GM12878 (cell line): ENCODE results near the gene TMEM212. TPM values are rescaled to one million over a fixed set of nuclear protein-coding genes. Genes with fewer than 3 reads are reported as not detected.

Experiments used
- ATAC-seq: fragments of 200-7000 bp; cut with Tn5 transposase; 3 replicates; pipeline ENCODE4 v1.9.1; 2020; ENCODE audit warnings: mild to moderate bottlenecking, moderate library complexity
- BruUV-seq: library from RNA; stranded (reverse); fragments of 400-500 nt; replicated peaks from 2 replicates; lab custom pipeline; 2021; lab: Mats Ljungman, UMichigan
- CTCF ChIA-PET: fragments of 300-600 bp; sonication (Branson Sonifier 250); formaldehyde crosslinking; extraction: SDS; loops from one replicate; lab custom pipeline; 2021; ENCODE audit warnings: inconsistent platforms; lab: Yijun Ruan, JAX
- POLR2A ChIA-PET: fragments of 350-600 bp; formaldehyde crosslinking; extraction: SDS; loops from one replicate; lab custom pipeline; 2021; ENCODE audit warnings: inconsistent platforms; lab: Charles Lee
- RAD21 ChIA-PET: fragments of 300-600 bp; sonication (Branson Sonifier 250); formaldehyde crosslinking; loops from one replicate; lab custom pipeline; 2023; ENCODE audit warnings: antibody characterized with exemption; ENCODE audit not compliant: unreplicated experiment; lab: Charles Lee
- SMC1A ChIA-PET: fragments of 300-600 bp; sonication (Branson Sonifier 250); formaldehyde crosslinking; loops from one replicate; lab custom pipeline; 2023; ENCODE audit not compliant: unreplicated experiment, uncharacterized antibody; lab: Charles Lee
- DNase-seq: peaks from one replicate; pipeline ENCODE4 v3.0.0-alpha.2; 2011; ENCODE audit warnings: low read depth, low spot score
- FAIRE-seq: peaks from 3 replicates; lab custom pipeline; 2011; peaks lifted over from hg19 to GRCh38; lab: Jason Lieb, UNC
- H2AFZ ChIP-seq: 2 replicates; pipeline ENCODE4 v1.6.0; 2011; ENCODE audit warnings: low read depth, low read length, control low read depth; ENCODE audit not compliant: control insufficient read depth
- H3K27ac ChIP-seq: 2 replicates; pipeline ENCODE4 v1.5.1; 2011; ENCODE audit warnings: control low read depth; ENCODE audit not compliant: control insufficient read depth, insufficient read depth
- H3K27me3 ChIP-seq, 2 experiments: replicated peaks in 1 of 2; 2 replicates each; pipeline versions ENCODE4 v1.6.0 to v1.6.1; 2011; ENCODE audit warnings: low read length in 1 of 2; ENCODE audit not compliant: control insufficient read depth in 2 of 2, insufficient read depth in 2 of 2
- H3K36me3 ChIP-seq, 2 experiments: 2 replicates each; pipeline ENCODE4 v1.5.1; 2011; ENCODE audit warnings: low read length in 1 of 2; ENCODE audit not compliant: control insufficient read depth in 2 of 2, insufficient read depth in 2 of 2
- H3K4me1 ChIP-seq: 2 replicates; pipeline ENCODE4 v1.6.1; 2011; ENCODE audit warnings: mild to moderate bottlenecking, low read length, moderate library complexity, mixed read lengths; ENCODE audit not compliant: control insufficient read depth, insufficient read depth
- H3K4me2 ChIP-seq: 2 replicates; pipeline ENCODE4 v1.6.0; 2011; ENCODE audit warnings: control low read depth; ENCODE audit not compliant: control insufficient read depth, insufficient read depth
- H3K4me3 ChIP-seq: fragments of 200-600 bp; sonication (generic); 2 replicates; pipeline ENCODE4 v1.5.1; 2016
- H3K79me2 ChIP-seq: 2 replicates; pipeline ENCODE4 v1.6.0; 2011; ENCODE audit warnings: low read length; ENCODE audit not compliant: control insufficient read depth, insufficient read depth
- H3K9ac ChIP-seq: 2 replicates; pipeline ENCODE4 v1.8.0; 2011; ENCODE audit warnings: low read length, control low read depth, mixed read lengths; ENCODE audit not compliant: control insufficient read depth, insufficient read depth
- H3K9me3 ChIP-seq: replicated peaks from 3 replicates; pipeline ENCODE4 v1.5.1; 2011; ENCODE audit warnings: mild to moderate bottlenecking, low read length; ENCODE audit not compliant: control insufficient read depth, insufficient read depth
- H4K20me1 ChIP-seq: 2 replicates; pipeline ENCODE4 v1.6.0; 2011; ENCODE audit not compliant: control insufficient read depth, insufficient read depth
- IKZF1 ChIP-seq: fragments of 450-650 bp; conservative IDR thresholded peaks from 2 replicates; pipeline ENCODE4 v1.6.1; 2017; ENCODE audit warnings: antibody characterized with exemption, mild to moderate bottlenecking
- SMARCA5 ChIP-seq: fragments of 450-650 bp; IDR thresholded peaks from 2 replicates; pipeline ENCODE4 v1.6.1; 2017; ENCODE audit warnings: mild to moderate bottlenecking
- ZBED1 ChIP-seq: IDR thresholded peaks from 2 replicates; pipeline ENCODE4 v1.6.1; 2016; ENCODE audit warnings: borderline replicate concordance
- ZZZ3 ChIP-seq: IDR thresholded peaks from 2 replicates; pipeline ENCODE4 v1.6.1; 2011; ENCODE audit warnings: low read depth; ENCODE audit not compliant: control insufficient read depth, insufficient read length
- WGBS: methylation state at CpG from one replicate; pipeline ENCODE4 v1.1.6; 2016; ENCODE audit warnings: low lambda C conversion rate; ENCODE audit not compliant: insufficient replicate concordance, insufficient coverage; ENCODE audit errors: missing lambda C conversion rate; 5-methylcytosine and 5-hydroxymethylcytosine counted together
- in situ Hi-C: fragments of 300-500 bp; cut with MboI; formaldehyde crosslinking; loops from 9 replicates; pipeline ENCODE4 v1.14.3; 2018; ENCODE audit warnings: mixed read lengths
- intact Hi-C: fragments of 100-400 bp; cut with micrococcal nuclease; formaldehyde crosslinking; loops from one replicate; pipeline ENCODE4 v1.14.2; 2022; ENCODE audit not compliant: unreplicated experiment
- polyA plus RNA-seq, 11 experiments: library from polyadenylated mRNA; depleted of rRNA in 4 of 11; unstranded in 6 of 11; stranded (reverse) in 5 of 11; fragments of >200 nt; fragmentation: Nextera tagmentation in 4 of 11; fragmentation: Illumina TruSeq in 1 of 11; extraction: Ambion mirVana in 4 of 11; extraction: Trizol in 1 of 11; gene quantifications; 1 replicate in 1 of 11; 2 replicates in 10 of 11; pipeline versions ENCODE4 v1.2.1 to v1.2.3, GENCODE V29; 2011 to 2016; ENCODE audit warnings: inconsistent platforms in 2 of 11, missing spikeins in 2 of 11, low read depth in 1 of 11
- total RNA-seq, 4 experiments: library from RNA; depleted of rRNA in 3 of 4; stranded (reverse); fragments of >200 nt in 3 of 4; fragmentation: Illumina TruSeq in 1 of 4; extraction: Trizol in 1 of 4; gene quantifications; 2 replicates each; pipeline versions ENCODE4 v1.2.1 to v1.2.3, GENCODE V29; 2013 to 2021
- TF ChIP-seq, protein P1 (sequence below): fragments of 450-650 bp; IDR thresholded peaks from 2 replicates; pipeline ENCODE4 v1.6.1; 2018; ENCODE audit warnings: borderline replicate concordance, mild to moderate bottlenecking; ENCODE audit not compliant: partially characterized antibody

The TMEM212 gene
- total and polyA plus RNA-seq, 10 of the 15 experiments (the other 5 are each of a cell fraction or from before 2014, with no cell fraction given): not detected

GRCh38 chr3:171807806-171808205, 35.3 kb upstream of the TMEM212 start:
- no peak for DNase-seq
- ATAC-seq: no peak
- CTCF ChIA-PET: interaction anchor here (6.9 kb wide), 1 partner anchor 21 kb away, joined by 76 read pairs; no protein-coding TSS in a partner anchor
- Histone ChIP-seq H3K27me3 (no peaks in the 10 kb centered on the region), H3K9ac (no peak overlapping the region), H3K4me2 (no peak overlapping the region), H3K4me1 (no peaks in the 10 kb centered on the region), H2AFZ (no peak overlapping the region), H3K4me3 (no peak overlapping the region), H3K27ac (no peak overlapping the region)
- FAIRE-seq: no peak
- in situ Hi-C loops: no loop called here
- BruUV-seq: no TSS peak
- 74% methylated on average over 6 of the region's 6 CpGs for WGBS
- SMC1A ChIA-PET: interaction anchor here (1.8 to 7.3 kb wide), 5 partner anchors 10 to 36 kb away, joined by 12 to 151 read pairs (median 21); no protein-coding TSS in a partner anchor
- RAD21 ChIA-PET: interaction anchor here (1.1 to 8.5 kb wide), 5 partner anchors 12 to 408 kb away, joined by 3 to 117 read pairs (median 26); no protein-coding TSS in a partner anchor
- intact Hi-C loops: loop anchor here (5.0 to 10.0 kb wide), 3 partner anchors 343 to 1451 kb away; partner anchors contain the start of genes SKIL and TNIK
- POLR2A ChIA-PET: interaction anchor here (0.7 to 7.2 kb wide), 5 partner anchors 12 to 367 kb away, joined by 3 to 53 read pairs (median 20); no protein-coding TSS in a partner anchor
- no peak for TF ChIP-seq ZZZ3
- 0 out of 2 replicates have a peak, but pooled peaks have one; percentile 13 for TF ChIP-seq IKZF1
- TF ChIP-seq SMARCA5: no peak
- TF ChIP-seq, protein P1, sequence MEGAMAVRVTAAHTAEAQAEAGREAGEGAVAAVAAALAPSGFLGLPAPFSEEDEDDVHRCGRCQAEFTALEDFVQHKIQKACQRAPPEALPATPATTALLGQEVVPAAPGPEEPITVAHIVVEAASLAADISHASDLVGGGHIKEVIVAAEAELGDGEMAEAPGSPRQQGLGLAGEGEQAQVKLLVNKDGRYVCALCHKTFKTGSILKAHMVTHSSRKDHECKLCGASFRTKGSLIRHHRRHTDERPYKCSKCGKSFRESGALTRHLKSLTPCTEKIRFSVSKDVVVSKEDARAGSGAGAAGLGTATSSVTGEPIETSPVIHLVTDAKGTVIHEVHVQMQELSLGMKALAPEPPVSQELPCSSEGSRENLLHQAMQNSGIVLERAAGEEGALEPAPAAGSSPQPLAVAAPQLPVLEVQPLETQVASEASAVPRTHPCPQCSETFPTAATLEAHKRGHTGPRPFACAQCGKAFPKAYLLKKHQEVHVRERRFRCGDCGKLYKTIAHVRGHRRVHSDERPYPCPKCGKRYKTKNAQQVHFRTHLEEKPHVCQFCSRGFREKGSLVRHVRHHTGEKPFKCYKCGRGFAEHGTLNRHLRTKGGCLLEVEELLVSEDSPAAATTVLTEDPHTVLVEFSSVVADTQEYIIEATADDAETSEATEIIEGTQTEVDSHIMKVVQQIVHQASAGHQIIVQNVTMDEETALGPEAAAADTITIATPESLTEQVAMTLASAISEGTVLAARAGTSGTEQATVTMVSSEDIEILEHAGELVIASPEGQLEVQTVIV: no peak
- TF ChIP-seq ZBED1: no peak
- TF ChIP-seq, all 136 proteins: peak for 1
- Histone ChIP-seq H4K20me1 (no peaks in the 10 kb centered on the region), H3K79me2 (peaks cover 9% of the 10 kb centered on the region), H3K36me3 (no peaks in the 10 kb centered on the region), H3K9me3 (no peaks in the 10 kb centered on the region)
